IMR-90 (cell line): ENCODE measurements around the gene KCNQ2.

Experiments
- CTCF ChIP-seq: conservative IDR thresholded peaks from 2 replicates; pipeline ENCODE4 v1.5.1; 2012; ENCODE audit warnings: mild to moderate bottlenecking, low read depth, low read length, improper control_type of control experiment
- NFE2L2 ChIP-seq: fragments of 150-350 bp; IDR thresholded peaks from 2 replicates; pipeline ENCODE4 v1.6.1; 2016; ENCODE audit warnings: low read depth, mild to moderate bottlenecking, low read length
- POLR2A ChIP-seq: IDR thresholded peaks from 2 replicates; pipeline ENCODE4 v1.6.1; 2012; ENCODE audit warnings: mild to moderate bottlenecking, low read depth, low read length
- RFX5 ChIP-seq: IDR thresholded peaks from 2 replicates; pipeline ENCODE4 v1.8.0; 2012; ENCODE audit warnings: low read depth, mild to moderate bottlenecking, low read length, moderate library complexity
- TF ChIP-seq, protein P1 (sequence below): fragments of 150-350 bp; IDR thresholded peaks from 2 replicates; pipeline ENCODE4 v1.6.1; 2016; ENCODE audit warnings: low read depth, mild to moderate bottlenecking, low read length, moderate library complexity, borderline replicate concordance

- TF ChIP-seq CTCF (no peak), NFE2L2 (no peak), RFX5 (no peak), POLR2A (no peak)
- TF ChIP-seq, protein P1, sequence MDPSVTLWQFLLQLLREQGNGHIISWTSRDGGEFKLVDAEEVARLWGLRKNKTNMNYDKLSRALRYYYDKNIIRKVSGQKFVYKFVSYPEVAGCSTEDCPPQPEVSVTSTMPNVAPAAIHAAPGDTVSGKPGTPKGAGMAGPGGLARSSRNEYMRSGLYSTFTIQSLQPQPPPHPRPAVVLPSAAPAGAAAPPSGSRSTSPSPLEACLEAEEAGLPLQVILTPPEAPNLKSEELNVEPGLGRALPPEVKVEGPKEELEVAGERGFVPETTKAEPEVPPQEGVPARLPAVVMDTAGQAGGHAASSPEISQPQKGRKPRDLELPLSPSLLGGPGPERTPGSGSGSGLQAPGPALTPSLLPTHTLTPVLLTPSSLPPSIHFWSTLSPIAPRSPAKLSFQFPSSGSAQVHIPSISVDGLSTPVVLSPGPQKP, result no peak
These were observed 4.7 kb upstream of the KCNQ2 start for GRCh38 chr20:63477061-63477616.
